IPS-20b (cell line): ENCODE data around the gene AQP12A.

Source experiments
- H3K27ac ChIP-seq: one replicate; pipeline ENCODE4 v1.5.1; 2013; ENCODE audit warnings: low read length
- H3K27me3 ChIP-seq: 2 replicates; pipeline ENCODE4 v1.6.1; 2013; ENCODE audit warnings: mild to moderate bottlenecking, low read length, inconsistent platforms; ENCODE audit not compliant: insufficient read depth
- H3K36me3 ChIP-seq: 2 replicates; pipeline ENCODE4 v1.6.1; 2013; ENCODE audit warnings: low read depth, mild to moderate bottlenecking, inconsistent platforms, low read length, moderate library complexity; ENCODE audit not compliant: insufficient read depth
- H3K4me1 ChIP-seq: 2 replicates; pipeline ENCODE4 v1.6.1; 2013; ENCODE audit warnings: mild to moderate bottlenecking, control low read depth, inconsistent platforms, low read length, moderate library complexity; ENCODE audit not compliant: insufficient read depth
- H3K4me3 ChIP-seq: 2 replicates; pipeline ENCODE4 v1.5.1; 2013; ENCODE audit warnings: mild to moderate bottlenecking, low read length, inconsistent platforms
- H3K9ac ChIP-seq: 2 replicates; pipeline ENCODE4 v1.6.1; 2013; ENCODE audit warnings: low read depth, mild to moderate bottlenecking, inconsistent platforms, low read length, moderate library complexity
- H3K9me3 ChIP-seq: 2 replicates; pipeline ENCODE4 v1.6.1; 2013; ENCODE audit warnings: mild to moderate bottlenecking, low read depth, low read length, inconsistent platforms; ENCODE audit not compliant: insufficient read depth

Gene AQP12A

DNA sequence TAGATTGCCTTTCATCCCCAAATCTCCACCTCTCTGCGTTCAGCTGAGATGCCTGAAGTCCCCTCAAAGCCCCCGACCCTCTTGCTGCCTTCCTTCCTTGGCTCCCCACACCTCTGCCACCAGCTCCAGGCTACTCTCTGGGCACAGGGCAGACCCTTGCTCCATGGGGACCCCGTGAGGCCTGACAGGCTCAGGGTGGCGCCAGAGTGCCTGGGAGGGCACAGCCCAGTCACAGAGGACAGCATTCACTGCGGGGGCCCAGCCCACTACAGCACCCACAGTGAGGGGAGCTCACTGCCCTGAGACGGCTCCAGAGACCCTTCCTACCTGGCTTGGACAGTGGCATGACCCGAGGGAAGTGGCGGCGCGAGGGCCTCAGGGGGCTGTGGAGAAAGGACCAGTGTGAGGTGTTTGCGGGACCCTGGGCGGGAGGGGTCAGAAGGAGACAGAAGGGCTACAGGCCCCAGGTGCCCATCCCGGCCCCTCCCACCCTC is 51.0 kb downstream of the AQP12A start:
- no peaks in the 10 kb centered on the region for H3K27me3 ChIP-seq

DNA sequence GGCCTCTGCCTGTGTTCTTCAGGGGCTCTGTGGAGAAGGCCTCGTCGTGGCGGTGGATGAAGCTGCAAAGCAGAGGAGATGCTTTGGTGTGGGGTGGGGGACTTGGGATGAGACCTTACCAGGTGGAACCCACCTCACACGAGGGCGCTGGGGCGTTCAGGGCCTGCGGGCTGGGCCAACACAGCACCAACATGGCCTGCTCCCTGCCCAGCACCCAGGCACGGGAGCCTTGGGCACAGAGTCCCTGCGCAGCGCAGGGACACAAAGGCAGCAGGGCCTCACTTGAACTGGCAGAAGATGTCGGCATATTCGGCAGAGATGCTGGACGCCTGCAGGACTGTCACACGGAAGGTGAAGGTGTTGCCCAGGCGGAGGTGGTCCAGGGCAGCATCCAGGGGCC is 53.8 kb downstream of the AQP12A start:
- Histone ChIP-seq H3K9ac (no peak overlapping the region), H3K9me3 (no peaks in the 10 kb centered on the region), H3K36me3 (peaks cover 99% of the 10 kb centered on the region), H3K4me1 (no peaks in the 10 kb centered on the region), H3K27ac (no peak overlapping the region), H3K4me3 (no peak overlapping the region), H3K27me3 (no peaks in the 10 kb centered on the region)

More for the DNA sequence above, 51.0 kb downstream of the AQP12A start:
- H3K27ac ChIP-seq, result no peak overlapping the region
- H3K4me1 ChIP-seq, result no peaks in the 10 kb centered on the region
- no peak overlapping the region for H3K4me3 ChIP-seq
- H3K36me3 ChIP-seq, result peaks cover 99% of the 10 kb centered on the region
- H3K9me3 ChIP-seq, result no peaks in the 10 kb centered on the region
- H3K9ac ChIP-seq, result no peak overlapping the region

DNA sequence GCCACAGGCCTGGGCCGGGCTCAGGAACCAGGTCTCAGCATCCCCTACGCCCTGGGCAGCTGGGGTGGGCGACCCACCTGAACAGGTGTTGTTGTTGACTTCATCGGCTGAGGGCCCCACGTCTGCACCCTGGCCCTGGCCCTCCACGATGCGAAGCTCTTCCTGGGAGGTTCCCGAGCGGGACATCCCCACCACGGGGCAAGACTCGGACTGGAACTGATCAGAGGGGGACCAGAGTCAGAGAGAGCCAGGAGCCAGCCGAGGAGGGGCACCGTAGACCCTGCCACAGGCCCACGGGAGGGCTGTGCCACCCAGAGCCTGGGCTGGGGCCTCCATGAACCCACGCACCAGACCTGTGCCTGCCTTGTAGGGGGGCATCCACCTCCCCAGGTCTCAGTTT is 54.3 kb downstream of the AQP12A start:
- Histone ChIP-seq H3K27me3 (no peaks in the 10 kb centered on the region), H3K9ac (no peak overlapping the region), H3K27ac (no peak overlapping the region), H3K4me3 (no peak overlapping the region), H3K4me1 (no peaks in the 10 kb centered on the region), H3K36me3 (peaks cover 96% of the 10 kb centered on the region), H3K9me3 (no peaks in the 10 kb centered on the region)

DNA sequence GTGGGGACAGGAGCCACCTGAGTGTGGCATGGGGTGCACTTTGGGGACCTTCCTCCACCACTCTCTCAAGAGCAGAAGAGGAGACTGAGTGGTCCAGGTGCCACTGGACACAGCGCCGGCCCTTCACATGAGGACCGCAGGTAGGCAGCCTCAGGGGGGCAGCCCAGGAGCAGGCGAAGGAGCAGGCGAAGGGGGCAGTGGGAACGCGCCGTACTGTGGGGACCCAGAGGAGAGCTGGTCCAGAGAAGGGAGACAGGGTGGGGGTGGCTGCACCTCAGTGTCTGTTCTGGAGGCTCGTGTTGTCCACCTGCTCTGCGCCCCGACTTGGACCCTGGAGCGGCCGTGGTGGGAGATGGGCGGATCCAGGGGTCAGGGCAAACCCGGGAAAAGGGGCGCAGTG is 55.0 kb downstream of the AQP12A start:
- Histone ChIP-seq H3K4me1 (no peaks in the 10 kb centered on the region), H3K9me3 (no peaks in the 10 kb centered on the region), H3K27ac (no peak overlapping the region), H3K27me3 (no peaks in the 10 kb centered on the region), H3K4me3 (no peak overlapping the region), H3K36me3 (peaks cover 95% of the 10 kb centered on the region), H3K9ac (no peak overlapping the region)

DNA sequence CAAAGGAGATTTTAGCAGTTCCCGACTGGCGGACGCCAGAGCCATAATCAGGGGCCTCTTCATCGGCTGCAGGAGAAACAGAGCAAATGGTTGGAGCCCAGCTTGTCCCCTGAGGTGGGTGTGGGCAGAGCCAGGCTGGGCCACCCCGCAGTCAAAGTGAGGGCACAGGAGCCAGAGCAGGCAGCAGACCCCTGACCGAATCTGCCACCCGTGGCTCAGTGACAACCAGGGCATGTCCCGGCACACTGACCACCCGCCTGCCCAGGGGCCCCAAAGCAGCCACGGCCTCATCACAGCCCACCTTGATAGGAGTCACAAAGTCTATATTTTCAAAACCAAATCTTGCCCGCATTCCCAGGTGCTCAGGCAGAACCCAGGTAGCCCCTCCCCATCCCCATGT is 55.6 kb downstream of the AQP12A start:
- Histone ChIP-seq H3K36me3 (peaks cover 90% of the 10 kb centered on the region), H3K27ac (no peak overlapping the region), H3K9ac (no peak overlapping the region), H3K9me3 (no peaks in the 10 kb centered on the region), H3K27me3 (no peaks in the 10 kb centered on the region), H3K4me3 (no peak overlapping the region), H3K4me1 (no peaks in the 10 kb centered on the region)
